Retina (tissue), 1 donor: Measurements from ENCODE around the gene PHACTR2.
"Not testable (repeated sequence)": the region's sequence is repeated elsewhere in the genome, so short reads cannot be mapped to it uniquely, and the experiment has no call there.

Experiments used
- DNase-seq: peaks from one replicate; pipeline ENCODE4 v3.0.0-alpha.2; 2016

PHACTR2 gene

GRCh38 chr6:143772116-143773086 is 94.6 kb downstream of the PHACTR2 start:
- DNase-seq, result no peak

- DNase-seq, result no peak
These were observed 95.9 kb downstream of the PHACTR2 start for GRCh38 chr6:143773506-143774150.

DNA sequence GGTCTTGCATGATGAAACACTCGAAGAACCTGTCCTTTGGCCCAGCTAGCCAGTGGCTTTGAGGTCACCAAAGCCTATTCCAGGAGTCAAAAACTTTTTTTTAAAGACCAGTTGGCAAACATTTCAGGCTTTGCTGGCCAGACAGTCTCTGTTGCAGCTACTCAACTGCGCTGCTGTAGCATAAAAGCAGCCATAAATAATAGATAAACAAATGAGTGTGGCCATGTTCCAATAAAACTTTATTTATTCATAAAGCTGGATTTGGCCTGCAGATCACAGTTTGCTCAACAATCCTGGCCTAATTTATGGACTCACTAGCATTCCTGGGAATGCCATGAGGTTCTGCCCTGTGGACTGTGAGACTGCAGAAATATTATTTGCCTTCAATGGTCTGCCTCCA is 96.6 kb downstream of the PHACTR2 start:
- DNase-seq, result no peak

DNA sequence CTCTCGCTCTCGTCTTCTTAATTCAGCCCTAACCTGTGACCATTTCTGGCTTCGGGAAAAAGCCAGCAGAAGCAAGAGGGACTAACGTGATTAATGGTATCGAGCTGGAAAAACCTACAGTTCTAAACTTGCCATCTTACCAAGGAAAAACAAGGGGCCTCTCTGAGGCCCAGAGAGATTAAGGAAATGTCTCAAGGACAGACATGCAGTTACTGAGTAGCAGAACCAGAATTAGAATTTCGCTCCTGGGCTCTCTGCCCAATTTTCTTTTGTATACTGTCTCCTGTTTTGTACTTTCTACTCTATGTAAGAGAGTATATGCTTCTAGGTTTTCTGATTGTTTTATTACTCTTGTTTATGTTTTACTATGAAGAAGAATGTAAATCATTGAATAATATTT is 97.6 kb downstream of the PHACTR2 start:
- no peak for DNase-seq

DNA sequence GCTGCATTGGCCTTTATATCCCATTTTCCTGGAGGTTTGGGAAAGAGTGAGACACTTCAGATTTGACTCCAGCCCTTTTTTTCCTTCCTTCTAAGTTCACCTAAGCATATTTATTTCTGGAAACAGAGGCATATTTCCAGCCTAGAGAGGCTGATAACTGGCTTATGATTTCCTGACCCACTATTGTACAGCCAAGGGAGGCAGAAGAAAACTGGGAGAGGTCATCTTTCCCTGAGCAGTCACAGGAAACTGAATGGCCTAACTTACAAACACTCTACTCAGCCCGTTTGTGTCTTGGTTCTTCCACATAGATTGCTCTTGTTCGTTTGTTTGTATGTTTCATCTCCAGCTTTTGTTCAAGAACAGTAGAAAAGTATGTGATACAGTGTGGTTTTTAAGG is 101.2 kb downstream of the PHACTR2 start:
- DNase-seq, result no peak

DNA sequence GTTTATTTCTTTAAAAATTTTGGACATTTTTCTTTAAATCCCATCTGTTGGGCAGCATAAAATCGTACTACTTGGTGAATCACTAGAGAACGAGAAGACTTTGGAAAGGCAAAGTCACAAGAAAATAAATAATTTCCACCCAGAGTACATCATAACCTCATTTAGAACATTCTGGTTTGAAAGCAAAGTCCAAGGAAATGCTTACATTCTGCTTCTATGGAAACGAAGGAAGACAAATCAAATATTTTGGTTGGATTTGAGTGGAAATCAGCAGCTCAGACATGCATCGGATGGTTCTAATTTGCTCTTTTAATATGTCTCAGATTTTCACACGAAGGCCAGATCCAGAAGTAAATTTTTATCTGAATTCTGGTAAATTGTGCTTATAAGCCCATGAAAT is 104.7 kb downstream of the PHACTR2 start:
- no peak for DNase-seq

- DNase-seq, result no peak
These were observed 105.3 kb downstream of the PHACTR2 start for GRCh38 chr6:143783077-143783476.

DNA sequence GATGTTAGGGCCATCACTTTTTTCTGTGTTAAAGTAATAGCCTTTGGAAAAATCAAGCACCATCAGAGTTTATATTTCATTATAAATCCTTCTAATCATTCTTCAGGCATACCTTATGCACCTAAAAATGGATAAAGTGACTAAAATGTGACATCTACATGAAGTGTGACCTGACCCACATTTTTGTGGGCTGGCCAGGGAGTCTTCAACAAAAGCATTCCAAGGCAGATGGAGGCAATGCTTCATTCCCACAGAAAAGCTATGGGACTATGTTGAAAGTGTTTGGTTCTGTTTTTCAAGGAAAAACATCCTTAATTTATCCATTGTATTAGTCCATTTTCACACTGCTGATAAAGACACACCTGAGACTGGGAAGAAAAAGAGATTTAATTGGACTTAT is 106.6 kb downstream of the PHACTR2 start:
- no peak for DNase-seq

GRCh38 chr6:143786371-143786770 is 108.6 kb downstream of the PHACTR2 start:
- DNase-seq, result not testable (repeated sequence)

- DNase-seq, result no peak
These were observed 114.9 kb downstream of the PHACTR2 start for GRCh38 chr6:143792402-143793279.

GRCh38 chr6:143793280-143793619 is 115.5 kb downstream of the PHACTR2 start:
- DNase-seq, result no peak

DNA sequence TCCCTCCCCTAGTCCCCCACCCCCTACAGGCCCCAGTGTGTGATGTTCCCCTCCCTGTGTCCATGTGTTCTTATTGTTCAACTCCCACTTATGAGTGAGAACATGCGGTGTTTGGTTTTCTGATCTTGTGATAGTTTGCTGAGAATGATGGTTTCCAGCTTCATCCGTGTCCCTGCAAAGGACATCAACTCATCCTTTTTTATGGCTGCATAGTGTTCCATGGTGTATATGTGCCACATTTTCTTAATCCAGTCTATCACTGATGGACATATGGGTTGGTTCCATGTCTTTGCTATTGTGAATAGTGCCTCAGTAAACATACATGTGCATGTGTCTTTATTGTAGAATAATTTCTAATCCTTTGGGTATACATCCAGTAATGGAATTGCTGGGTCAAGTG is 118.8 kb downstream of the PHACTR2 start:
- not testable (repeated sequence) for DNase-seq

DNA sequence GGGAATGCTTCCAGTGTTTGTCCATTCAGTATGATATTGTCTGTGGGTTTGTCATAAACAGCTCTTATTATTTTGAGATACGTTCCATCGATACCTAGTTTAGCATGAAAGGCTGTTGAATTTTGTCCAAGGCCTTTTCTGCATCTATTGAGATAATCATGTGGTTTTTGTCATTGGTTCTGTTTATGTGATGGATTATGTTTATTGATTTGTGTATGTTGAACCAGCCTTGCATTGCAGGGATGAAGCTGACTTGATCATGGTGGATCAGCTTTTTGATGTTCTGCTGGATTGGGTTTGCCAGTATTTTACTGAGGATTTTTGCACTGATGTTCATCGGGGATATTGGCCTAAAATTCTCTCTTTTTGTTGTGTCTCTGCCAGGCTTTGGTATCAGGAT is 120.7 kb downstream of the PHACTR2 start:
- DNase-seq, result not testable (repeated sequence)

GRCh38 chr6:143802833-143803565 is 125.2 kb downstream of the PHACTR2 start:
- DNase-seq, result no peak

DNA sequence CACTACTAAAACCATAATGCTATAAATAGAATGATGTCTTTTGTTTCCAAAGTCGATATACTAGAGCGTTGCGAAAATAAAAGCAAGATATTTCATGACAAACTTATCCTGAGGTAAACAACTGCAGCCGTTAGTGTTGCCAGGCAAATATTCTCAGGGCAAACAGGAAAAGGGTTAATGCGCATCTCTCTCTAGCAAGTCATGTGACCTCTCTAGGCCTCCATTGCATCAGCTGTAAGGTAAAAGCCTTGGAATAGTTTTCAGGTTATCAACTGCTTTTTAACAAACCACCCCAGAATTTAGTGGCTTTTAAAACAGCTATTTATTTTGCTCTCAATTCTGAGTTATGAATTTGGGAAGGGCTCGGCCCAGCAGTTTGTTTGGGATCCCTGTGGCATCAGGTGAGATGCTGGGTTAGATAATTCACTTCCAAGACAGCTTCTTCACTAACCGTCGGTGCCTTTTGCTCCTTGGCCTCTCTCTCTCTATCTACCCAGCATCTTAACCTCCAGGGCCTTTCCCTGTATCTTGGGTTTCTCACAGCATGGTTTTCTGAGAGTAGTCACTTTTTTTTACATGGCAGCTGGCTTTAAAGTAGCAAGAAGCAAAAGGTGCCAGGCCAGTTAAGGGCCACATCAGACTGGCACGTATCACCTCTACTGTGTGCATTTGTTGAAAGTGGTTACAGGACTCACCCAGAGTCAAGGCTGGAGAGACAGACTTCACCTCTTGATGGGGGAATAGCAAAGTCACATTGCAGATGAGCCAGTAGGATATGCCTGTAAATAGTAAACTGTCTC is 126.2 kb downstream of the PHACTR2 start:
- no peak for DNase-seq

DNA sequence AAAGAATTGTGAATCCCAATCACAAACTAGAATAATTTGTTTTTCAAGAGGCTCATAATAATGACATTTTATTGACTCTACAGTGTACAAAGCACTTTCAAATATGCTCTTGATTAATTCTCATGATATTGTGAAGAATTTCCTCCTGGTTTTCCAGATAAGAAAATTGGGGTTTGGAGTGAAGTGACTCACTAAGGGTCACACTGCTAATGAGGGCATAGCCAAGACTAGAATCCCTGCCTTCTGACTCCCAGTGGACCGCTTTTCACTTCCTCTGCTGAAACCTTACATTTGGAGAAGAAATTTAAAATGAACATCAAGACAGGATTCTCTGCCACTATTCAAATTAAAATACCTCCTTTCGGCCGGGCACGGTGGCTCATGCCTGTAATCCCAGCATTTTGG is 127.1 kb downstream of the PHACTR2 start:
- DNase-seq, result no peak

DNA sequence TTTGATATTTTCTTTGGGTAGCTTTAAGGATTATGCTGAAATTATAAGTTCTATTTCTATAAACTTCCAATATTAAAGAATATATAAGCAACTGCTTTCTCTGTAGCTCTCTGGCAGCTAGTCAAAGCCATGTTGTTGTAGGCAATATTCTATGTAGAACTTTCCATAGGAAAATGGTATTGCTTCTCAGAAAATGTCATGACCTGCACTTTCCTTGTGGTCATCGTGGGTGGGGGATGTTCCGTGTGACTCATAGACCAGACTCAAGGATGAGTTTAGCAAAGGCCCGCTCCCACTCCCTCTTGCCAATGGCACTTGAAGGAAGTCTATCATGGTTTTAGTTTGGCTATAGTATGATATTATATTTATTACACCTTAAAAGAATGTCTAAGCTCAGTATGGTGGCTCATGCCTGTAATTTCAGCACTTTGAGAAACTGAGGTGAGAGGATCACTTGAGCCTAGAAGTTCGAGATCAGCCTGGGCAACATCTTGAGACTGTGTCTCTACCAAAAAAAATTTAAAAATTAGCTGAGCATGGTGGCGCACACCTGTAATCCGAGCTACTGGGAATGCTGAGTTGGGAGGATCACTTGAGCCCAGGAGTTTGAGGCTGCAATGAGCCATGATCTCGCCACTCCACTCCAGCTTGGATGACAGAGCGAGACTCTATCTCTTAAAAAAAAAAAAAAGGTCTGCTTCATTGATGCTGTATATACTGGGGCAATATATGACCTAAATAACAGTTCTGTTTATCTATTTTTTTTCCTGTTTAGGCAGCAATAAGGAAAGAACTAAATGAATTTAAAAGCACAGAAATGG is 128.7 kb downstream of the PHACTR2 start:
- no peak for DNase-seq

DNA sequence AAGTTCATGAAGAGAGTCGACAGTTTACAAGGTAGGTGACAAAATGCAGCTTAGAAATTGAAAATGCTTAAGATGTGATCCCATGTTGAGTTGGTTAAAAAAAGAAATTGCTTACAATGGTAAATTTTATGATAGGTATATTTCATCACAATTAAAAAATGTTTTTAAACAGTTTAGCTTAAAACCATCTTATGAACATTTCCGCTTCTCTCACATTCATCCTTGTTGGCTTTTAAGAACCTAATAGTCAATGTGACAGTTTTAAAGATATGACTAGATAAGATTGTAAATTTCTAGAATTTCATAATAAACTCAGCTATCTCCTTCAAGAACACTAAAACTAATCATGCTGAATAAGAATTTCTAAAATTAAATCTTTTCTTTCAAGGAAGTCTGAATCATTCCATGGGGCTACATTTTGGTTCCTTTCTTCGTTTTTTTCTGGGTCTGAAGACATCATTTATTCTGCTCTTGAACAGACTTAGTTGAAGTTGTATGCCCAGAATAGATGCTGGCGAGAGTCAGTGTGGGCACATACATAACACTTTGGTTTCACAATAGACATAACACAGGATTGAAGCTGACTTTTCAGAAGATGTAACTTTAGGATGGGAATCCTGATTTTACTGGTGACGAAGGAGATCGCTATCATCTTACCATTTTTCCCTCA is 129.5 kb downstream of the PHACTR2 start:
- DNase-seq, result no peak

DNA sequence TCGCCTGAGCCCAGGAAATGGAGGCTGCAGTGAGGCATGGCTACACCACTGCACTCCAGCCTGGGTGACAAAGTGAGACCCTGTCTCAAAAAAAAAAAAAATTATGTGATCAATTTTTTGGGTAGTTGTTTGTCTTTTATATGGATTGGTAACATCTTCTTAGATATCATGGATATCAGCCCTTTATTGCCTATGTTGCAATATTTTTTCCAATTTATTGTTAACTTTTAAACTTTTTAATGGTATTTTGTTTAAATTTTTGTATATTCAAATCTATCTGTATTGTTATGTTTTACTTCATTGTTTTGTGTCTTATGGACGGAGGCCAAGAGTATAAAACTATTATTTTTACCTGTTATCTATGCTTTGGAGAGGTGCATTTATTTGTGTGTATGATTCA is 133.0 kb downstream of the PHACTR2 start:
- no peak for DNase-seq

GRCh38 chr6:143811501-143812157 is 133.9 kb downstream of the PHACTR2 start:
- DNase-seq, result no peak
